Hepatocyte (in vitro differentiated cells): Measurements from ENCODE around the gene RBM15. TPM values are rescaled to one million over a fixed set of nuclear protein-coding genes. Genes with fewer than 3 reads are reported as not detected.
A peak's percentile ranks its signal among the peaks of the same experiment; 100 is the strongest.

ENCODE experiments used
- DNase-seq: peaks from one replicate; pipeline ENCODE4 v3.0.0-alpha.2; 2016; ENCODE audit warnings: low spot score
- H2AFZ ChIP-seq: fragments of 200-600 bp; sonication (generic); 2 replicates; pipeline ENCODE4 v1.6.0; 2016; ENCODE audit warnings: antibody characterized with exemption, mild to moderate bottlenecking
- H3K27ac ChIP-seq: fragments of 200-600 bp; sonication (generic); 2 replicates; pipeline ENCODE4 v1.5.1; 2016; ENCODE audit warnings: mild to moderate bottlenecking
- H3K27me3 ChIP-seq: fragments of 200-600 bp; sonication (generic); 2 replicates; pipeline ENCODE4 v1.6.1; 2016
- H3K36me3 ChIP-seq: fragments of 200-600 bp; sonication (generic); replicated peaks from 2 replicates; pipeline ENCODE4 v1.5.1; 2016; ENCODE audit warnings: low read depth; ENCODE audit not compliant: insufficient read depth
- H3K4me1 ChIP-seq: fragments of 200-600 bp; sonication (generic); 2 replicates; pipeline ENCODE4 v1.5.1; 2016; ENCODE audit warnings: mild to moderate bottlenecking, moderate library complexity; ENCODE audit not compliant: insufficient read depth
- H3K4me2 ChIP-seq: fragments of 200-600 bp; sonication (generic); 2 replicates; pipeline ENCODE4 v1.6.0; 2016
- H3K4me3 ChIP-seq: fragments of 200-600 bp; sonication (generic); 2 replicates; pipeline ENCODE4 v1.5.1; 2016; ENCODE audit warnings: mild to moderate bottlenecking
- H3K79me2 ChIP-seq: fragments of 200-600 bp; sonication (generic); 2 replicates; pipeline ENCODE4 v1.6.0; 2017; ENCODE audit warnings: mild to moderate bottlenecking
- H3K9me2 ChIP-seq: fragments of 200-600 bp; sonication (generic); replicated peaks from 2 replicates; pipeline ENCODE4 v1.6.0; 2017; ENCODE audit warnings: mild to moderate bottlenecking; ENCODE audit not compliant: insufficient read depth
- H3K9me3 ChIP-seq: fragments of 200-600 bp; sonication (generic); 2 replicates; pipeline ENCODE4 v1.5.1; 2016; ENCODE audit warnings: low read depth, mild to moderate bottlenecking
- H4K20me1 ChIP-seq: fragments of 200-600 bp; sonication (generic); 2 replicates; pipeline ENCODE4 v1.6.0; 2016; ENCODE audit warnings: mild to moderate bottlenecking; ENCODE audit not compliant: insufficient read depth, poor library complexity, severe bottlenecking
- CTCF ChIP-seq: fragments of 200-600 bp; sonication (generic); IDR thresholded peaks from 2 replicates; pipeline ENCODE4 v1.5.1; 2016; ENCODE audit warnings: antibody characterized with exemption, mild to moderate bottlenecking; ENCODE audit not compliant: poor library complexity
- EZH2 ChIP-seq: fragments of 200-600 bp; sonication (generic); IDR thresholded peaks from 2 replicates; pipeline ENCODE4 v1.6.1; 2016; ENCODE audit warnings: antibody characterized with exemption, mild to moderate bottlenecking, borderline replicate concordance
- EZH2phosphoT487 ChIP-seq: fragments of 200-600 bp; sonication (generic); IDR thresholded peaks from one replicate; pipeline ENCODE4 v1.6.1; 2018; ENCODE audit warnings: antibody characterized with exemption, mild to moderate bottlenecking, low read depth, moderate library complexity; ENCODE audit not compliant: unreplicated experiment, severe bottlenecking
- WGBS: methylation state at CpG from one replicate; pipeline ENCODE4 v1.1.6; 2016; ENCODE audit warnings: low lambda C conversion rate; ENCODE audit errors: missing lambda C conversion rate; 5-methylcytosine and 5-hydroxymethylcytosine counted together
- polyA plus RNA-seq: library from polyadenylated mRNA; unstranded; fragments of >200 nt; fragmentation: Nextera tagmentation; extraction: Ambion mirVana; gene quantifications from 2 replicates; pipeline ENCODE4 v1.2.1, GENCODE V29; 2016
- total RNA-seq: library from RNA; depleted of rRNA; stranded (reverse); fragments of >200 nt; gene quantifications from 2 replicates; pipeline ENCODE4 v1.2.3, GENCODE V29; 2014

The RBM15 gene
- total and polyA plus RNA-seq, 2 experiments from 2014 or later = 7.9 to 31.3 TPM

GRCh38 chr1:110364221-110364620 is 25.0 kb downstream of the RBM15 start:
- H2AFZ ChIP-seq = no peak overlapping the region
- no peak overlapping the region for H3K27ac ChIP-seq
- no peaks in the 10 kb centered on the region for H3K9me2 ChIP-seq
- peaks cover 43% of the 10 kb centered on the region for H3K79me2 ChIP-seq
- H3K4me3 ChIP-seq = no peak overlapping the region
- no peak for TF ChIP-seq CTCF
- TF ChIP-seq EZH2 = no peak
- TF ChIP-seq EZH2phosphoT487 = no peak
- WGBS = 98% methylated on average over 3 of the region's 3 CpGs
- H3K27me3 ChIP-seq = no peaks in the 10 kb centered on the region
- no peak overlapping the region for H3K4me2 ChIP-seq
- H4K20me1 ChIP-seq = no peaks in the 10 kb centered on the region
- DNase-seq = no peak
- H3K4me1 ChIP-seq = no peaks in the 10 kb centered on the region
- no peaks in the 10 kb centered on the region for H3K36me3 ChIP-seq
- no peaks in the 10 kb centered on the region for H3K9me3 ChIP-seq

- H3K9me3 ChIP-seq = no peaks in the 10 kb centered on the region
- DNase-seq = no peak
- H3K36me3 ChIP-seq = no peaks in the 10 kb centered on the region
- 32% methylated on average over 1 of the region's 1 CpG for WGBS
- no peak overlapping the region for H3K4me2 ChIP-seq
- H3K79me2 ChIP-seq = peaks cover 24% of the 10 kb centered on the region
- H3K27me3 ChIP-seq = no peaks in the 10 kb centered on the region
- no peak overlapping the region for H3K27ac ChIP-seq
- no peaks in the 10 kb centered on the region for H4K20me1 ChIP-seq
- H3K4me3 ChIP-seq = no peak overlapping the region
- H2AFZ ChIP-seq = no peak overlapping the region
- H3K9me2 ChIP-seq = no peaks in the 10 kb centered on the region
- TF ChIP-seq CTCF (no peak), EZH2phosphoT487 (no peak), EZH2 (no peak)
- H3K4me1 ChIP-seq = no peaks in the 10 kb centered on the region
Observed at GRCh38 chr1:110370827-110371226, 31.6 kb downstream of the RBM15 start.

DNA sequence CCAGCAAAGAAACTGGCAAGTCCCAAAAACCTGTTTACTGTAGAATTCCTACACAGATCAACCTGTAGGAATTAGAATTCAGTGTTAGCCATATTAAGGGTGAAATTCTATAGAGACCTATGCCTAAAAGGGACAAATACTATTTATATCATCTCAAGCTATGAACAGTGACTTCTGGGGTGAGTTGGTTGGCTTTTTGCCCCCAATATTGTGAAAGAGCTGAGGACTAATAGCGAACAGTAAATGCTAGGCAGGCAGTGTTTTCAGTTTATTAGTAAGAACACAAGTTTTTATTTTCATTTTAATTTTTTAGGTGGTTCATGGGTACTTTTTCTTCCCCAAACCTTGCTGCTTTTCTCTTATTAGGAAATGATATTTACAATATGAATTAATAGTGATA is 36.3 kb downstream of the RBM15 start:
- no peaks in the 10 kb centered on the region for H3K4me1 ChIP-seq
- no peaks in the 10 kb centered on the region for H3K9me2 ChIP-seq
- TF ChIP-seq CTCF (no peak), EZH2phosphoT487 (no peak), EZH2 (no peak)
- DNase-seq = no peak
- WGBS = 95% methylated on average over 1 of the region's 1 CpG
- no peaks in the 10 kb centered on the region for H4K20me1 ChIP-seq
- H3K36me3 ChIP-seq = peaks cover 4% of the 10 kb centered on the region
- no peak overlapping the region for H3K4me2 ChIP-seq
- H3K79me2 ChIP-seq = peaks cover 2% of the 10 kb centered on the region
- no peak overlapping the region for H3K27ac ChIP-seq
- no peaks in the 10 kb centered on the region for H3K9me3 ChIP-seq
- H3K27me3 ChIP-seq = no peaks in the 10 kb centered on the region
- no peak overlapping the region for H2AFZ ChIP-seq
- H3K4me3 ChIP-seq = no peak overlapping the region

- no peak overlapping the region for H3K4me3 ChIP-seq
- H3K36me3 ChIP-seq = peaks cover 4% of the 10 kb centered on the region
- TF ChIP-seq EZH2 = no peak
- TF ChIP-seq EZH2phosphoT487 = no peak
- TF ChIP-seq CTCF = no peak
- H3K4me1 ChIP-seq = no peaks in the 10 kb centered on the region
- DNase-seq = no peak
- H3K4me2 ChIP-seq = no peak overlapping the region
- no peaks in the 10 kb centered on the region for H4K20me1 ChIP-seq
- H2AFZ ChIP-seq = no peak overlapping the region
- WGBS = 79% methylated on average over 9 of the region's 10 CpGs
- no peaks in the 10 kb centered on the region for H3K27me3 ChIP-seq
- no peaks in the 10 kb centered on the region for H3K79me2 ChIP-seq
- no peaks in the 10 kb centered on the region for H3K9me3 ChIP-seq
- H3K9me2 ChIP-seq = no peaks in the 10 kb centered on the region
- peak overlapping the region; percentile 19 for H3K27ac ChIP-seq
Observed at GRCh38 chr1:110380672-110381283, 41.6 kb downstream of the RBM15 start.
